Effector memory CD4-positive, alpha-beta T cell (primary cell): Measurements from ENCODE around the gene CTXN3.

ENCODE experiments used
- DNase-seq, 3 donors: peaks; one replicate each; pipeline ENCODE4 v3.0.0-alpha.2; 2020
- H3K27ac ChIP-seq: 2 replicates; pipeline ENCODE4 v1.7.0; 2013; ENCODE audit warnings: mild to moderate bottlenecking, low read length, moderate library complexity; ENCODE audit not compliant: insufficient read depth, poor library complexity, severe bottlenecking
- H3K27me3 ChIP-seq: replicated peaks from 2 replicates; pipeline ENCODE4 v1.7.0; 2013; ENCODE audit warnings: mild to moderate bottlenecking, low read length; ENCODE audit not compliant: insufficient read depth, control insufficient read depth, poor library complexity, severe bottlenecking
- H3K36me3 ChIP-seq: 2 replicates; pipeline ENCODE4 v1.7.0; 2013; ENCODE audit warnings: mild to moderate bottlenecking, low read length, moderate library complexity; ENCODE audit not compliant: control insufficient read depth, insufficient read depth
- H3K4me1 ChIP-seq: 2 replicates; pipeline ENCODE4 v1.7.0; 2013; ENCODE audit warnings: low read length, mild to moderate bottlenecking; ENCODE audit not compliant: control insufficient read depth, insufficient read depth, poor library complexity, severe bottlenecking
- H3K4me3 ChIP-seq: 2 replicates; pipeline ENCODE4 v1.7.0; 2013; ENCODE audit warnings: low read length, low read depth, mild to moderate bottlenecking; ENCODE audit not compliant: insufficient read depth, poor library complexity, severe bottlenecking
- H3K9me3 ChIP-seq: 2 replicates; pipeline ENCODE4 v1.7.0; 2013; ENCODE audit warnings: mild to moderate bottlenecking, low read length, moderate library complexity; ENCODE audit not compliant: control insufficient read depth

CTXN3 gene

DNA sequence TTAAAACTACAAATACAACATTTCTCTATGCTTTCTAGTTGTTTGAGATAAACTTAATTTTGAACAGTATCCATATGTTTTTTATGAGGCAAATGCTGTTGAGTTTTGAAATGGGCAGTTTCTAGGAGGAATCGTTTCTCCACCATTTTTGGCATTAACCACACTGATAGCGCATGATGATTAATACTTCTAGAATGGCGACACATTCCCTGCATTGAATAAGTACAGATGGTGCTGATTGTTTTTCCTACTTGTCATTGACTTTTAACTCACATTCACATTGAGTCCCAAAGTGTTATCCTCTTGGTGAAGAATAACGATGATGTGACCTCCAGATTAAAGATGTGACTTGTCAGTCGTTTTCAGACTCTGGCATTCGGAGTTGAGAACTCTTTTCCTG, 47.8 kb downstream of the CTXN3 start:
- no peaks in the 10 kb centered on the region for H3K4me1 ChIP-seq
- no peaks in the 10 kb centered on the region for H3K36me3 ChIP-seq
- no peak overlapping the region for H3K4me3 ChIP-seq
- no peak for DNase-seq
- no peaks in the 10 kb centered on the region for H3K9me3 ChIP-seq
- H3K27me3 ChIP-seq, result no peaks in the 10 kb centered on the region
- no peak overlapping the region for H3K27ac ChIP-seq

- H3K27me3 ChIP-seq, result no peaks in the 10 kb centered on the region
- no peak overlapping the region for H3K27ac ChIP-seq
- H3K4me1 ChIP-seq, result no peaks in the 10 kb centered on the region
- H3K36me3 ChIP-seq, result no peaks in the 10 kb centered on the region
- no peak overlapping the region for H3K4me3 ChIP-seq
- no peaks in the 10 kb centered on the region for H3K9me3 ChIP-seq
- no peak for DNase-seq
Observed at GRCh38 chr5:127697894-127698600, 49.2 kb downstream of the CTXN3 start.

DNA sequence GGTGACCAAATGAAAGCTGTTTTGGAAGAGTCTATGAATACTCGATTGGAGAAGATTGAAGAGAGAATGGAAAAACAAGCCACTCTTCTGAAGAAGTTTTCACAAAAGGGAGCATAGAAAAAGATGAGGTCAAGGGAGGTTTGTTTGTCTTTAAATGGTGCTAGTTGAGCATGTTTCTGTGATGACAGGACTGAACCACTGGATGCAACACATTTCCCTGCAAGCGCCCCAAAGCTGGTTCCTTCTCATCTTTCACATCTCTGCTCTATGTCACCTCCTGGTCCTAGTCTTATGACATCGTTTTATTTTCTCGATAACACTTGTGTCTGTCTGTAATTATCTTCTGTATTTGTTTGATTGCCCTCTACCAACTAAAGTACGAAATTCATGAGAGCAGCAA, 50.5 kb downstream of the CTXN3 start:
- no peaks in the 10 kb centered on the region for H3K36me3 ChIP-seq

DNA sequence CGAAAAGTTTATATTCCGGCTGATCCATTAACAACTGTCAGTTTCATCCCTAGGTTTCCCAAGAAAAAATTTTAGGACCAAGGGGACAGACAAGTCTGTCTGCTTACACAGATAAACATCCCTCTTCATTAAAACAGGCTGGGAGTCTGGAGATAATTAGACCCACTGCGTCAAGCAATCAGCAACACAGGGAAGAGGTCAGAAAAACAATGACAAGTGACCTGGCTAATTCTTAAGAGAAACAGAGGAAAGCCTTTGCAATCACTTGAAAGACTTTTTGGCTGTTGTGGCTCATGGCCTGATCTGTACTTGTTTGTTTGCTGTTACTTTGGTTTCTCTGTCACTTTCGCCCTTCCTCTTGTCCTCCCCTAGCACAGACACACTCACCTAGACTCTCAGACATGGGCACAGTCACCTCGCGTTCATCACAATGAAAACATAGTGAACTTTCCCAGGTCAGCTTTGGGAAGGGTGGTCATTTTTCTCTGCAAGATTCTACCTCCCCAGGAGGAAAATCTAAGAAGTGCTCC, 51.4 kb downstream of the CTXN3 start:
- Histone ChIP-seq H3K36me3 (no peaks in the 10 kb centered on the region), H3K27ac (no peak overlapping the region), H3K9me3 (no peaks in the 10 kb centered on the region), H3K4me1 (no peaks in the 10 kb centered on the region), H3K27me3 (no peaks in the 10 kb centered on the region), H3K4me3 (no peak overlapping the region)
- no peak for DNase-seq

More for the DNA sequence above, 50.5 kb downstream of the CTXN3 start:
- Histone ChIP-seq H3K27me3 (no peaks in the 10 kb centered on the region), H3K9me3 (no peaks in the 10 kb centered on the region), H3K27ac (no peak overlapping the region), H3K4me3 (no peak overlapping the region), H3K4me1 (no peaks in the 10 kb centered on the region)
- no peak for DNase-seq

DNA sequence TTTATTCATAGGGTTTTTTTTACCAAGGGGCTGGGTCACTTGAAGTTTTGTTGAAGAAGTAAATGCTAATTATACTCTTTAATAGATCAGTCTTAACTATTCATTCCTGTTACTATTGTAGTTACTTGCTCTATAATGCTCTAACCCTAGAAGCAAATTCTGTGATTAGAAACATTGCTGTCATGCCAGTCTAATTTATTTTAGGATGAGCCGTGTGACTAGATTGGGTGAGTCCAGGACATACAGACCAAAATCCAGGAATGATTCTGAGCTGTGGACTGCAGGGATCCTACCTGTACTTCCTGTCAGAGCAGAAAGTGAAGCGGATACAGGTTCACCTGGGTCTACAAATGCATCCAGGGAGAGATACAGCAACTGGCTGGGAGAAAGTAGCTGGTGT, 53.6 kb downstream of the CTXN3 start:
- H3K4me3 ChIP-seq, result no peak overlapping the region
- no peak for DNase-seq
- no peaks in the 10 kb centered on the region for H3K27me3 ChIP-seq
- H3K36me3 ChIP-seq, result no peaks in the 10 kb centered on the region
- no peaks in the 10 kb centered on the region for H3K9me3 ChIP-seq
- H3K4me1 ChIP-seq, result no peaks in the 10 kb centered on the region
- H3K27ac ChIP-seq, result no peak overlapping the region

GRCh38 chr5:127702926-127703561, 54.2 kb downstream of the CTXN3 start, which contains the start of gene CCDC192:
CCDC192 (plus strand) TSS chr5:127703391; CDS start chr5:127703446, 55 bp downstream.
- no peaks in the 10 kb centered on the region for H3K27me3 ChIP-seq
- no peak within 1 kb of the TSS for H3K27ac ChIP-seq
- H3K4me3 ChIP-seq, result no peak within 1 kb of the TSS
- DNase-seq, result no peak
- no peaks in the 10 kb centered on the region for H3K9me3 ChIP-seq
- H3K36me3 ChIP-seq, result no peaks in the 10 kb centered on the region
- no peaks in the 10 kb centered on the region for H3K4me1 ChIP-seq

GRCh38 chr5:127705120-127705892, 56.4 kb downstream of the CTXN3 start:
- no peaks in the 10 kb centered on the region for H3K9me3 ChIP-seq
- no peak overlapping the region for H3K4me3 ChIP-seq
- no peaks in the 10 kb centered on the region for H3K27me3 ChIP-seq
- no peaks in the 10 kb centered on the region for H3K4me1 ChIP-seq
- no peak overlapping the region for H3K27ac ChIP-seq
- no peak for DNase-seq
- H3K36me3 ChIP-seq, result no peaks in the 10 kb centered on the region

DNA sequence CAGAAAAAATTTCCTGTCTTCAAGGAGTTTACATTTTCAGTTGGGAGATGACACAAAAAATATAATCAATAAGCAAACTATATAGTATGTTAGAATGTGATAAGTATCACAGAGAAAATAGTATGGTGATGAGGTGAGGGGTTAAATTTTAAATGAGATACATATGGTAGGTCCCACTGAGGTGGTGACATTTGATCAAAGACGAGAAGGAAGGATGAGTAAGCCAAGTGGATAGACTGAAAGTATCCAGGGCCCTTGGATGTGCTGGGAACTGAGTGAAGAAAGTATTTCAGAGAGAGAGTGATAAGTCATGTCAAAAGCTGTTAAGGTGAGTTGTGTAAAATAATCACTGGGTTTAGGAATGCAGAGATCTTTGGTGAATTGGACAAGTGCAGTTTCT, 57.8 kb downstream of the CTXN3 start:
- Histone ChIP-seq H3K4me1 (no peaks in the 10 kb centered on the region), H3K36me3 (no peaks in the 10 kb centered on the region), H3K4me3 (no peak overlapping the region), H3K27me3 (no peaks in the 10 kb centered on the region), H3K9me3 (no peaks in the 10 kb centered on the region), H3K27ac (no peak overlapping the region)
- no peak for DNase-seq

- H3K27me3 ChIP-seq, result no peaks in the 10 kb centered on the region
- no peaks in the 10 kb centered on the region for H3K36me3 ChIP-seq
- H3K4me3 ChIP-seq, result no peak overlapping the region
- H3K9me3 ChIP-seq, result no peaks in the 10 kb centered on the region
- H3K4me1 ChIP-seq, result no peaks in the 10 kb centered on the region
- H3K27ac ChIP-seq, result no peak overlapping the region
- no peak for DNase-seq
Observed at GRCh38 chr5:127707209-127707608, 58.3 kb downstream of the CTXN3 start.
